HG02973 (cell line): ENCODE data around the gene NCCRP1.
"Not testable (repeated sequence)": the region's sequence is repeated elsewhere in the genome, so short reads cannot be mapped to it uniquely, and the experiment has no call there.

Experiments
- ATAC-seq: cut with Tn5 transposase; IDR thresholded peaks from one replicate; pipeline ENCODE4 v1.9.1; 2021; ENCODE audit warnings: moderate library complexity; ENCODE audit not compliant: unreplicated experiment

The NCCRP1 gene

DNA sequence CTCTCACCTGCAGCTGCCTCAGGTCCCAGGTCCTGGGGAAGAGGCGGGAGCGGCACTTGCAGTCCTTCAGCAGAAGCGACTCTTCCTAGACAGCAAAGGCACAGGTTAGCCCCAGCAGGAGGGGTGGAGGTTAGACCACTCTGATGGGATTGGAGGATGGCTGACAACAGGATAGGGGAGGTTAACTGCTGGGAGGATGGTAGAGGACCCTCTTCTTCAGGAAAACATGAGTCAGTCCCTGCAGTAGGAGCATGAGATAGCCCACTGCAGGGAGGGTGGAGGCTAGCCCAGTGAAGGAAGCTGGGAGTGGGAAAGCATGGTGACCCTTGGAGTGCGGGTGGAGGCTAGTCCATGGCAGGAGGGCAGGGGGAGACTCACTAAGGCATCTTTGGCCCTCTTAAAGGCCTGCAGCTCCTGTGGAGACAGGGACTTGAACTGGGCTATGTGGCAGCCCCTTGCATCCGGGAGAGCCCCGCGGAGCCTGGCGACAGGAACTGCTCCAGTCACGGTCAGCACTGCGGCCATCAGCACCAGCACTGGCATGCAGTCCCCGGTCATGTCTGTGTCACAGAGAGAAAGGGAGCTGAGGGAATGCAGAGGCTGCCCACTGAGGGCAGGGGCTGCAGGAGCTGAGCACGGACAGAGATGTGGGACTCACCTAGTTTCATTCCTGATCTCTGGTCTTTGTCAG, 47.8 kb downstream of the NCCRP1 start, which contains the start of gene IFNL3:
TSS of gene IFNL3 (minus strand) at position 597 of the 691 bp plus-strand sequence. CDS start at position 558, 39 bp downstream.
- ATAC-seq: not testable (repeated sequence)

DNA sequence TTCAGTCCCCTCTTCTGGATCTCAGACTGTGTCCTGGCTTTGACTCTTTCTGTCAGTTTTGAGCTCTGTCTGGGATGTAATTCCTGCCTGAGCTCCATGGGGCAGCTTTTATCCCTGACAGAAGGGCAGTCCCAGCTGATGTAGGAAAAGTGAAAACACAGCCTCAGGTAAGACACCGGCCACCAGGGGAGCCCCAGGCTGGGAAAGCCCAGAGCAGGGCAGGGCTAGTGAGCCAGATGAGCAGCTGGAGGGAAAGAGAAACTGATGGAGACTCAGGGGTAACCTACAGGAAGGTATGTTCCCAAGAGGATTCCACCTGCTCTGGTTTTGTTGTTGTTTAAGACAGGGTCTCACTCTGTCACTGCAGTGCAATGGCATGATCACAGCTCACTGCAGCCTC, 48.4 kb downstream of the NCCRP1 start:
- ATAC-seq: not testable (repeated sequence)

DNA sequence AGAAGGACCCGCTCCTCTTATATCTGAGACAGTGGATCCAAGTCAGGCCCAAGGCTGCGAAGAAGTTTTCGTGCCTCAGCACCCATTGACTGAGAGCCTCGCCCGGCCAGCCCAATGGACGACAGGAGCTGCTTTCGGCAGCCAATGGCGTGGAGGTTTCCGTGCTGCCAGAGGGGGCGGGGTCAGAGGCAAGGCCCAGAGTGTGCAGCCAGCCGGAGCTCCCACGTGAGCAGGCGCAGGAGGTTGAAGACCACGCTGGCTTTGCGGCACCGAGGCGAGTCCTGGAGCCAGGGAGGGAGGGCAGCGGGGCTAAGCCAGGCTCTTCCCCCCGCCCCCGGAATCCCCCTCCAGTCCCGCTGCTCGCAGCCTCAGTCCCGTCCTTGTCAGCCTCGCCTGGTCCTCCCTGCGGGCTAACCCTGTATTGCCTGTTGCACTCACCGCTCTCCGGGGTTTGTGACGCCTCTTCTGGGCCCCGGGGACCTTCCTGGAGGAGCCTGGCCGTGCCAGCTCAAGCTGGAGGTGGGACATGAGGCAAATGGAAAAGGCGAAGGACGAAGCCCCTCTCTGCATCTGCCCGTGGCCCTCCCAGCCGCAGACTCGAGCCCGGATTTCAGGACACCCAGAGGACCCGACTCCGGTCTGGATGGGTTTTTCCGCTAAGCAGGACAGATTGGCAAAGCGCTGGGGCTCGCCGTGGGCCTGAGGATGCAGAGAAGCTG, 50.3 kb downstream of the NCCRP1 start:
- no peak for ATAC-seq

DNA sequence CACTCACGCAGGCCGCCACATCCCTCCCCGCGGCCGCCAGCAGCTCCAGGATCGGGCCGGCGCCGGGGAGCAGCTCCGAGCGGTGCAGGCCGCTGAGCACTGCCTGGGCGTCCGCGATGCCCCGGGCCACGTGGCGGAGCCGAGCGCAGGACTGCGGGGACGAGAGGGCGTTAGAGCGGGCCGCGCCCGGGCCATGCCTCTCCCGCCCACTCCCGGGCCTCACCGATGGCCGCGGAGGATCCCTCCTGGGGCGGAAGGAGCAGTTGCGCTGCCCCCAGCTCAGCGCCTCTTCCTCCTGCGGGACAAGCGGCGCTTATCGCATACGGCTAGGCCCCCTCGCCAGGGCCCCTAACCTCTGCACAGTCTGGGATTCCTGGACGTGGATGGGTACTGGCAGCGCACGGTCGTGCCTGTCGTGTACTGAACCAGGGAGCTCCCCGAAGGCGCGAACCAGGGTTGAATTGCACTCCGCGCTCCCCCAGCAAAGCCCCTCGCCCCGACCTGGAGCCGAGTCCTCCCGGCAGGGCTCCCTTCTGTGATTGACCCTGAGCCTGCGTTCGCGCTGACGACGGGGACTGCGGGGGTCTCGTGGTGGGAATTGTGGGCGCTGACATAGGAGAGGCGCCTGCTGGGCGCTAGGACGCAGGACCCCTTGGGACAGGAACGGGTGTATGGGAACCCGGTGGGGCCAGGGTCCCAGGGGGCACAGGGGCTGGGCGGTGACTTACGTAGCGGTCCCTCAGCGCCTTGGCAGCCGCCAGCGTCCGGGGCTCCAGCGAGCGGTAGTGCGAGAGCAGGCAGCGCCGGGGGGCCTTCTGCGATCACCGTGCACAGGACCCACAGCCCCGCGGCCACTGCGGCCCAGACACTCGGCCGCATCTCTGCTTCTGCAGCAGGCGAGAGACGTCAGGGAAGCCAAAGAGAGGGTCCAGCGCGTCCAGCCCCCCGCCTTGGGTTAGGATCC, 51.2 kb downstream of the NCCRP1 start:
- ATAC-seq: no peak

DNA sequence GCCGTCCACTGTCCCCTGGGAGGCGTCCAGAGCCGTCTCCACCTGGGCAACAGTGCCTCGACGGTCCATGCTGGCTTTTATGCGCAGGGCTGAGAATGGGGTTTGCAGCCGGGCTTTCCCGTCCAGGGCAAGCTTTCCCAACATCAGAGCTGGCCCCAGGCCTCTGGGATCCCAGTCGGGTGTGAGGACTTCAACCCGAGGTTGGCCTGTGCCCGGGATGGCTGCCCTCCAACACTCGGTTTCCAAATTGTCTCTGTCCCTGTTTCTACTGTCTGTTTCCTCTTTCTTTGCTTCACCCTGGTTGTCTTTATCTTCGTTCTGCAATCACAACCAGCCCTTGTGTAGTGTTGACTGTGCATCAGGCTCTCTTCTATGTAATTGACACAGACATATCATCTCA, 52.0 kb downstream of the NCCRP1 start, which contains the start of gene IFNL4:
TSS of gene IFNL4 (minus strand) at position 51 of the 400 bp plus-strand sequence.
- no peak for ATAC-seq

DNA sequence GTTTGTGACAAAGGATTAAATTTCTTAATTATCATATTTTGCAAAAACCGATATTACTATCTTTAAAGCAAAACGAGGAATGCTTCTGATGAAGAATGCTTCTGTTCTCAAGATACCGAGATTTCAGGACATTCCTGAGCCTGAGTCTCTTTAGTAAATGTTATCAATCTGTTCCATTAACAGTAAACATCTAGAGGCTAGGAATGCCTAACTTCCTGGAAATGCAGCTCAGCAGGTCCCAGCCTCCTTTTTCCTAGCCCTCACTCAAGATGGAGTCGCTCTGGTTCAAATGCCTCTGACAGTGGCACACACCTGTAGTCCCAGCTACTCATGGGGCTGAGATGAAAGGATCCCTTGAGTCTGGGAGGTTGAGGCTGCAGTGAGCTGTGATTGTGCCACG, 54.3 kb downstream of the NCCRP1 start:
- ATAC-seq: no peak
